Astrocyte of the cerebellum (primary cell): ENCODE measurements around the gene TAF1D.

Source experiments
- DNase-seq: peaks from one replicate; pipeline ENCODE4 v3.0.0-alpha.2; 2011; ENCODE audit warnings: low read depth
- H3K4me3 ChIP-seq: 2 replicates; pipeline ENCODE4 v1.5.1; 2011; ENCODE audit warnings: mild to moderate bottlenecking, low read depth, low read length, moderate library complexity
- CTCF ChIP-seq: IDR thresholded peaks from 2 replicates; pipeline ENCODE4 v1.5.1; 2012; ENCODE audit warnings: low read length, low read depth, moderate library complexity, mild to moderate bottlenecking; ENCODE audit errors: missing control alignments
- in situ Hi-C: cut with HindIII; loops from 2 replicates; pipeline ENCODE4 v1.10.0; 2017; ENCODE audit warnings: low sequenced_read_pairs

Gene TAF1D

GRCh38 chr11:93740031-93740729 is 1.1 kb downstream of the TAF1D start:
- H3K4me3 ChIP-seq, result peak overlapping the region; percentile 94
- TF ChIP-seq CTCF, result no peak
- DNase-seq, result no peak
- in situ Hi-C loops, result no loop called here

- no peak for DNase-seq
- peak overlapping the region; percentile 94 for H3K4me3 ChIP-seq
- TF ChIP-seq CTCF, result no peak
- in situ Hi-C loops, result no loop called here
These were observed 2.6 kb downstream of the TAF1D start for GRCh38 chr11:93738647-93739081.

GRCh38 chr11:93737904-93738612 is 3.2 kb downstream of the TAF1D start:
- in situ Hi-C loops, result no loop called here
- H3K4me3 ChIP-seq, result peak overlapping the region; percentile 94
- no peak for DNase-seq
- TF ChIP-seq CTCF, result no peak

- in situ Hi-C loops, result no loop called here
- no peak for TF ChIP-seq CTCF
- no peak for DNase-seq
- H3K4me3 ChIP-seq, result no peak overlapping the region
These were observed 5.2 kb downstream of the TAF1D start for GRCh38 chr11:93736129-93736528.

GRCh38 chr11:93735627-93736026 is 5.7 kb downstream of the TAF1D start:
- no peak for DNase-seq
- TF ChIP-seq CTCF, result no peak
- in situ Hi-C loops, result no loop called here
- H3K4me3 ChIP-seq, result no peak overlapping the region

- in situ Hi-C loops, result no loop called here
- DNase-seq, result no peak
These were observed 6.7 kb downstream of the TAF1D start for GRCh38 chr11:93734427-93735222.

More at GRCh38 chr11:93734427-93735222, 6.7 kb downstream of the TAF1D start:
- no peak overlapping the region for H3K4me3 ChIP-seq
- TF ChIP-seq CTCF, result no peak
